HepG2 (cell line): ENCODE data around the gene TREH. TPM values are rescaled to one million over a fixed set of nuclear protein-coding genes. Genes with fewer than 3 reads are reported as not detected.

Source experiments
- ATAC-seq: fragments of 200-7000 bp; cut with Tn5 transposase; 3 replicates; pipeline ENCODE4 v1.9.1; 2020; ENCODE audit warnings: mild to moderate bottlenecking, moderate library complexity
- BruUV-seq: library from RNA; stranded (reverse); fragments of 400-500 nt; replicated peaks from 2 replicates; lab custom pipeline; 2021; lab: Mats Ljungman, UMichigan
- CTCF ChIA-PET: fragments of 300-600 bp; formaldehyde crosslinking; extraction: SDS; loops from one replicate; lab custom pipeline; 2021; ENCODE audit warnings: low total read pairs, inconsistent platforms, low intra/inter-chr PET ratio; lab: Yijun Ruan, JAX
- POLR2A ChIA-PET: fragments of 350-600 bp; sonication (Branson Sonifier 250); formaldehyde crosslinking; loops from one replicate; lab custom pipeline; 2020; ENCODE audit warnings: antibody characterized with exemption, inconsistent platforms; lab: Yijun Ruan, JAX
- DNase-seq: peaks from one replicate; pipeline ENCODE4 v3.0.0-alpha.2; 2015; ENCODE audit warnings: low spot score
- FAIRE-seq: peaks from 3 replicates; lab custom pipeline; 2011; peaks lifted over from hg19 to GRCh38; lab: Jason Lieb, UNC
- H2AFZ ChIP-seq: one replicate; pipeline ENCODE4 v1.6.1; 2011; ENCODE audit warnings: low read length, inconsistent platforms
- H3K27ac ChIP-seq: fragments of 300-600 bp; 3 replicates; pipeline ENCODE4 v1.8.0; 2011; ENCODE audit warnings: mixed run types, mild to moderate bottlenecking, mixed read lengths, low read length, inconsistent platforms; ENCODE audit not compliant: insufficient read depth; ENCODE audit errors: extremely low read length
- H3K27me3 ChIP-seq, 2 experiments: fragments of 200-600 bp in 1 of 2; 2 replicates in 1 of 2; 3 replicates in 1 of 2; pipeline versions ENCODE4 v1.6.0 to v1.8.0; 2011; ENCODE audit warnings: low read length in 2 of 2, mild to moderate bottlenecking in 2 of 2, moderate library complexity in 2 of 2, inconsistent platforms in 1 of 2; ENCODE audit not compliant: insufficient read depth in 2 of 2, control insufficient read depth in 1 of 2
- H3K36me3 ChIP-seq, 2 experiments: fragments of 200-600 bp in 1 of 2; replicated peaks in 1 of 2; 2 replicates in 1 of 2; 3 replicates in 1 of 2; pipeline versions ENCODE4 v1.5.1 to v1.8.0; 2011; ENCODE audit warnings: low read length in 2 of 2, inconsistent platforms in 1 of 2; ENCODE audit not compliant: insufficient read depth in 2 of 2, control insufficient read depth in 1 of 2
- H3K4me1 ChIP-seq: 2 replicates; pipeline ENCODE4 v1.5.1; 2012; ENCODE audit warnings: low read length, inconsistent platforms; ENCODE audit not compliant: insufficient read depth
- H3K4me2 ChIP-seq: 2 replicates; pipeline ENCODE4 v1.6.0; 2011; ENCODE audit warnings: low read depth, low read length, inconsistent platforms
- H3K4me3 ChIP-seq, 3 experiments: fragments of 200-600 bp in 1 of 3; sonication (generic), shearing (Covaris generic) in 1 of 3; replicated peaks in 1 of 3; 2 replicates each; pipeline ENCODE4 v1.5.1; 2011 to 2016; ENCODE audit warnings: low read length in 3 of 3, inconsistent platforms in 2 of 3, low read depth in 2 of 3, mild to moderate bottlenecking in 2 of 3, control low read depth in 1 of 3, mixed read lengths in 1 of 3; ENCODE audit not compliant: insufficient read depth in 1 of 3
- H3K79me2 ChIP-seq: one replicate; pipeline ENCODE4 v1.6.1; 2011; ENCODE audit warnings: low read length, inconsistent platforms; ENCODE audit not compliant: insufficient read depth
- H3K9ac ChIP-seq: 2 replicates; pipeline ENCODE4 v1.6.0; 2011; ENCODE audit warnings: mild to moderate bottlenecking, low read depth, low read length, inconsistent platforms; ENCODE audit not compliant: insufficient read depth
- H3K9me3 ChIP-seq: 2 replicates; pipeline ENCODE4 v1.5.1; 2012; ENCODE audit warnings: mild to moderate bottlenecking, low read length
- H4K20me1 ChIP-seq: 2 replicates; pipeline ENCODE4 v1.6.0; 2011; ENCODE audit warnings: inconsistent platforms, mild to moderate bottlenecking, low read length, moderate library complexity; ENCODE audit not compliant: insufficient read depth
- AFF4 ChIP-seq: sonication (generic); formaldehyde crosslinking; IDR thresholded peaks from 2 replicates; pipeline ENCODE4 v1.4.0; 2020; ENCODE audit warnings: missing genetic modification reagents
- CTCF ChIP-seq: sonication (generic); formaldehyde crosslinking; IDR thresholded peaks from 2 replicates; pipeline ENCODE4 v1.5.0; 2020; ENCODE audit warnings: mild to moderate bottlenecking, missing genetic modification reagents, moderate library complexity
- HNF4G ChIP-seq, 2 experiments: sonication (generic) in 1 of 2; formaldehyde crosslinking in 1 of 2; IDR thresholded peaks; 2 replicates each; pipeline versions ENCODE4 v1.4.0 to v1.6.1; 2011 to 2020; ENCODE audit warnings: borderline replicate concordance in 2 of 2, low read depth in 2 of 2, mild to moderate bottlenecking in 2 of 2, low read length in 1 of 2, missing genetic modification reagents in 1 of 2, moderate library complexity in 1 of 2
- NFYB ChIP-seq: sonication (generic); formaldehyde crosslinking; IDR thresholded peaks from 2 replicates; pipeline ENCODE4 v1.4.0; 2020; ENCODE audit warnings: missing genetic modification reagents
- SNAPC5 ChIP-seq: sonication (generic); formaldehyde crosslinking; IDR thresholded peaks from 2 replicates; pipeline ENCODE4 v1.8.1; 2023; ENCODE audit warnings: mild to moderate bottlenecking, missing genetic modification reagents, borderline replicate concordance
- SP140L ChIP-seq: sonication (generic); formaldehyde crosslinking; IDR thresholded peaks from 2 replicates; pipeline ENCODE4 v1.4.0; 2020; ENCODE audit warnings: missing genetic modification reagents, borderline replicate concordance
- ZKSCAN5 ChIP-seq: sonication (generic); formaldehyde crosslinking; IDR thresholded peaks from 2 replicates; pipeline ENCODE4 v1.5.1; 2020; ENCODE audit warnings: mild to moderate bottlenecking, missing genetic modification reagents
- ZNF543 ChIP-seq: sonication (generic); formaldehyde crosslinking; IDR thresholded peaks from 2 replicates; pipeline ENCODE4 v1.4.0; 2020; ENCODE audit warnings: mild to moderate bottlenecking, missing genetic modification reagents
- ZNF550 ChIP-seq: sonication (generic); formaldehyde crosslinking; IDR thresholded peaks from 2 replicates; pipeline ENCODE4 v1.4.0; 2020; ENCODE audit warnings: mild to moderate bottlenecking, missing genetic modification reagents, borderline replicate concordance
- ZNF792 ChIP-seq: IDR thresholded peaks from 2 replicates; pipeline ENCODE4 v1.6.1; 2016
- ZNF83 ChIP-seq: sonication (generic); formaldehyde crosslinking; IDR thresholded peaks from 2 replicates; pipeline ENCODE4 v1.4.0; 2020; ENCODE audit warnings: missing genetic modification reagents, mild to moderate bottlenecking, borderline replicate concordance
- WGBS: methylation state at CpG from one replicate; pipeline ENCODE4 v1.1.6; 2017; ENCODE audit warnings: low lambda C conversion rate; 5-methylcytosine and 5-hydroxymethylcytosine counted together
- in situ Hi-C: cut with HindIII; loops from 2 replicates; pipeline ENCODE4 v1.10.0; 2017; ENCODE audit warnings: low pct_unique_long_range_greater_than_20kb; ENCODE audit not compliant: extremely low pct_ligation_motif_present
- intact Hi-C: fragments of 100-400 bp; cut with micrococcal nuclease; formaldehyde crosslinking; loops from one replicate; pipeline ENCODE4 v1.10.0; 2022; ENCODE audit not compliant: unreplicated experiment
- polyA plus RNA-seq, 8 experiments: library from polyadenylated mRNA; depleted of rRNA in 3 of 8; stranded (reverse) in 7 of 8; unstranded in 1 of 8; fragments of >200 nt; fragmentation: Illumina TruSeq in 4 of 8; extraction: Trizol in 4 of 8; gene quantifications; 2 replicates each; pipeline versions ENCODE4 v1.2.1 to v1.2.3, GENCODE V29; 2011 to 2016; ENCODE audit warnings: low read depth in 4 of 8, missing spikeins in 1 of 8, mixed read lengths in 1 of 8; ENCODE audit not compliant: insufficient read depth in 1 of 8
- total RNA-seq, 5 experiments: library from RNA; depleted of rRNA; stranded (reverse); fragments of >200 nt; fragmentation: Illumina TruSeq; extraction: Trizol; gene quantifications; 2 replicates each; pipeline ENCODE4 v1.2.3, GENCODE V29; 2016; ENCODE audit warnings: low read depth in 1 of 5

TREH gene
- total and polyA plus RNA-seq, 2 of the 13 experiments (the other 11 are each of a cell fraction or from before 2014, with no cell fraction given) = 0.53 to 0.86 TPM

- TF ChIP-seq AFF4 (CRISPR knock-in tag) = no peak
These were observed 5.9 kb downstream of the TREH start (continued) for GRCh38 chr11:118673361-118674081.

- BruUV-seq = no TSS peak
- in situ Hi-C loops = no loop called here
- Histone ChIP-seq H4K20me1 (no peaks in the 10 kb centered on the region), H3K9me3 (no peaks in the 10 kb centered on the region), H3K27ac (peak overlapping the region; percentile 76), H3K36me3 (no peaks in the 10 kb centered on the region), H3K27me3 (no peaks in the 10 kb centered on the region), H3K4me1 (peaks cover 44% of the 10 kb centered on the region), H3K4me2 (peak overlapping the region; percentile 75), H3K79me2 (no peaks in the 10 kb centered on the region)
- ATAC-seq = peak; percentile 63
- POLR2A ChIA-PET = interaction anchor here (1.2 to 2.4 kb wide), 7 partner anchors 9 to 52 kb away, joined by 3 to 15 read pairs (median 7); no protein-coding TSS in a partner anchor
- 9% methylated on average over 1 of the region's 1 CpG for WGBS
- intact Hi-C loops = loop anchor here (1.0 kb wide), 1 partner anchor 12 kb away; no protein-coding TSS in a partner anchor
- CTCF ChIA-PET = interaction anchor here (2.1 kb wide), 1 partner anchor 13 kb away, joined by 7 read pairs; no protein-coding TSS in a partner anchor
- TF ChIP-seq CTCF (CRISPR knock-in tag) (peak; percentile 42), ZNF83 (no peak), NFYB (CRISPR knock-in tag) (no peak), SP140L (CRISPR knock-in tag) (no peak), ZKSCAN5 (CRISPR knock-in tag) (no peak), ZNF792 (CRISPR knock-in tag) (0 out of 2 replicates have a peak, but pooled peaks have one; percentile 6), ZNF550 (CRISPR knock-in tag) (no peak), HNF4G (IDR thresholded peaks at IDR 0.05; ENCODE audit: borderline replicate concordance, low read depth, low read length) (no peak), HNF4G (CRISPR knock-in tag; IDR thresholded peaks at IDR 0.05; ENCODE audit: borderline replicate concordance, low read depth) (0 out of 2 replicates have a peak, but pooled peaks have one; percentile 5), SNAPC5 (CRISPR knock-in tag) (no peak), ZNF543 (CRISPR knock-in tag) (no peak)
- TF ChIP-seq, all 625 proteins: peak for 3
- FAIRE-seq (no peak), DNase-seq (no peak)
- Histone ChIP-seq H3K9ac (no peak overlapping the region), H2AFZ (no peak overlapping the region), H3K4me3 (peak overlapping the region in 1 of 3 experiments; percentile 1; a peak in 1 of 6 replicates)
These were observed 6.6 kb downstream of the TREH start for GRCh38 chr11:118672846-118673245.
